GM18498 (cell line): ENCODE results near the gene HOXB6.

Experiments
- ATAC-seq: cut with Tn5 transposase; IDR thresholded peaks from one replicate; pipeline ENCODE4 v1.9.1; 2021; ENCODE audit warnings: mild to moderate bottlenecking, moderate library complexity; ENCODE audit not compliant: unreplicated experiment

HOXB6 gene

DNA sequence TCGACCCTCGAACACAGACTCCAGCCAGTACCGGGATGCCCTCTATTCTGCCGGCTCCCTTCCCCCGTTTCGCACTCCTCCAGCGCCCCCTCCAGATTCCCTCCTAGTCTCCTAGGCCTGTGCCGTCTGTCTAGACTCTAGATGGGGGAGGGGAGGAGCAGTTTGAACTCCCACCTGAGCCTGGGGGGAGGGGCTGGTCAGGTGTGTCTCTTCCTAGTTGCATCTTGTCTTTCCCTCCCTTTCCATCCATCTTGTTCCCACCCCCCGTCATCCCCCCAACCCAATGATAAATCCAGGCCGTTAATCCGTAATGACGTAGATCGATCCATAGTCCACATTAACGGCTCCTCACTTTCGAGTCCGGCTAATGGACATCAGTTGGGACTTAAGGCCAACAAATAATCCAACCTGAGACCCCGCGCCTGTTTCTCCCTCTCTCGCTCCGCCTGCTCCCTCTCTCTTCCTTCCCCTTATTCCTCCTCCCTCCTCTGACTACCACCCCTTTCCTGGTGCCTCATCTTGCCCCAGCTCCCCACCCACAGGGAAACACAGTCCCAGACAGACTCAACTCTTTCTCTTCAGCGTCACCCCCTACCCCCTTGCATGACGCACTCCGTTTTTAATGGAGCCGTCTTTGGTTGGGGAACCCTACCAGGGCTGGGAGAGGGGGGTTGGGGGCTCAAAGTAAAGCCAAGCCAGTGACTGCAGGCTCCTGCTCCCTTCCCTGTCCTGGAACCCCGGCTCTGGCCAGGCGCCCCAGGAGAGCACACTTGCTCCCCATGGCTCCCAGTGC is 7.9 kb downstream of the HOXB6 start:
- ATAC-seq = no peak

GRCh38 chr17:48596000-48596734 is 8.6 kb downstream of the HOXB6 start:
- no peak for ATAC-seq

GRCh38 chr17:48595278-48595999 is 9.3 kb downstream of the HOXB6 start:
- no peak for ATAC-seq

DNA sequence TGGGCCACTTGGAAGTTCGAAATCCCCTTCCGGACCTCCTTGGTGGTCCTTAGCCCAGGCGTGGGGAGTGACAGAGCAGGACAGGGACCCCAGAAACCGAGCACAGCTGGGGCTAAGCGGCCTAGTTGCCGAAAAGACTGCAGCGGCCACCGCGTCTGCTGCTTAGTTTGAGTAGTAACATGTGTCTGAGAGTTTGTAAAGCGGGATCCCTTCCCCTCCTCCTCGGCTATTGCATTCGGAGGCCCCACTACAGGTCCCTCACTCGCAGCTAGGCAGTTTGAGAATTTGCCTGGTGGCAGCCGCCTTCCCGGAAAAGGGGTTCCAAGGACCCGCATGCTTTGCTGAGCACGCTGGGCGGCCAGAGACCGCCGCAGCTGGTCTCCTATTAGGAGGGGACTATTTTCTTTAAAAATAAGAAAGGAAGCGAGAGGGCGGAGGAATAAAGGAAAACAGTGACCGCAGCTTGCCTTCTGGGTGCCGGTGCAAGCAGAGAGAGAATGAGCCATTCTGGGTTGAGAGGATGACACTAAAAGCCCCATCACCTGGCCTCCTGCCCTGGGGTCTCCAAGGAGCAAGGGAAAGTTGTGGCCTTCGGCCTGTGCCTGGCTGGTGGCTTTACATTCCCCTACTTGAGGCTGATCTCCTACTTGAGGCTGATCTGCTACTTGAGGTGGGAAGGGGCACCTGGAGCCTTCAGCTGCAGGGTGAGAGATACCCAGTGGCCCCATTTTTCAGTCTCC is 10.1 kb downstream of the HOXB6 start:
- no peak for ATAC-seq

DNA sequence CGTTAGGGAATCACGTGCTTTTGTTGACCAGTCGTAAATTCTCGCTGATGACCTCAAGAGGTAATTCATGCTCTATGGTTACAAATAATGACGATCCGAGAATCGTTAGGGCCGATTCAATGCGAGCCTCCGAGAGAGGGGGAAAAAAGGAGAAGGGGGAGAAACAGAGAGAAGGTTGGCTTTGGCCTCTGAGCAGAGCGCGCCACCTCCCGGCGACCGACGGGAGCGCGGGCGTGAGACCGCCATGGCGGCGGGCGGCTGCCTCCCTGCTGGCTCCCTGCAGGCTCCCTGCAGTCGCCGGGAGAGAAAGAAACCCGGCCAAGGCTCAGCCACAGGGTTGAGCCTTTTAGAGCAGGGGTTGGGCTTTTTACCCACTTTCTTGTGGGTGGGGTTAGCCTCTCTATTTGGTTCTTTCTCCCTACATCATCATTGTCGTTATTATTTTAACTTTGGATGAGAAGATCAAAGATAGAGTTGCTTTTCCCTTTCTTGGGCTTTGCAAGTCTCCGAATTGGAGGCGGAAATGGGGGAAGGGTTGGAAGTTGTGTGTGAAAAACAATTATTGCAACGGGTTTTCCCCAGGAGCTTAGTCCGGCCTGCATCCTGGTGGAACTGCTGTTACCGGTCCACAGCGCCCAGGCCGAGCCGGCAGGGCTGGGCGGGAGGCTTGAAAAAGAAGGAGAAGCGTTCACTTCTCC is 10.8 kb downstream of the HOXB6 start:
- no peak for ATAC-seq

- ATAC-seq = no peak
These were observed 11.5 kb downstream of the HOXB6 start, which contains the start of gene HOXB5 for GRCh38 chr17:48593126-48593829. Gene HOXB5, minus strand, starts transcription at chr17:48593779. Its CDS starts 97 bp downstream, at chr17:48593682.

- ATAC-seq = no peak
These were observed 12.2 kb downstream of the HOXB6 start for GRCh38 chr17:48592577-48592976.

DNA sequence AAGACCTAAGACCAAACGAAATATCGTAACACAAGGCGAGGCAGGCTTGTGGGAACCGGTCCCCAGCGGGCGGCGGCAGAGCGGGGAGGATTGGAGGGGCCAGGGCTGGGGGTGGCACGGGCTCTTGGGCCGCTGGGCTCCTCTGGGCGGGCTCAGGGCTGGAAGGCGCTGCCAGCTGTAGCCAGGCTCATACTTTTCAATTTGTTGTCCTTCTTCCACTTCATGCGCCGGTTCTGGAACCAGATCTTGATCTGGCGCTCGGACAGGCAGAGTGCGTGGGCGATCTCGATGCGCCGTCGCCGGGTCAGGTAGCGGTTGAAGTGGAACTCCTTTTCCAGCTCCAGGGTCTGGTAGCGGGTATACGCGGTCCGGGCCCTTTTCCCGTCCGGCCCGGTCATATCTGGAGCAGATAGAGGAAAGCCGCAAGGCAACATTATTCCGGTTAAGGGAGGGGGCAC is 12.7 kb downstream of the HOXB6 start:
- no peak for ATAC-seq

DNA sequence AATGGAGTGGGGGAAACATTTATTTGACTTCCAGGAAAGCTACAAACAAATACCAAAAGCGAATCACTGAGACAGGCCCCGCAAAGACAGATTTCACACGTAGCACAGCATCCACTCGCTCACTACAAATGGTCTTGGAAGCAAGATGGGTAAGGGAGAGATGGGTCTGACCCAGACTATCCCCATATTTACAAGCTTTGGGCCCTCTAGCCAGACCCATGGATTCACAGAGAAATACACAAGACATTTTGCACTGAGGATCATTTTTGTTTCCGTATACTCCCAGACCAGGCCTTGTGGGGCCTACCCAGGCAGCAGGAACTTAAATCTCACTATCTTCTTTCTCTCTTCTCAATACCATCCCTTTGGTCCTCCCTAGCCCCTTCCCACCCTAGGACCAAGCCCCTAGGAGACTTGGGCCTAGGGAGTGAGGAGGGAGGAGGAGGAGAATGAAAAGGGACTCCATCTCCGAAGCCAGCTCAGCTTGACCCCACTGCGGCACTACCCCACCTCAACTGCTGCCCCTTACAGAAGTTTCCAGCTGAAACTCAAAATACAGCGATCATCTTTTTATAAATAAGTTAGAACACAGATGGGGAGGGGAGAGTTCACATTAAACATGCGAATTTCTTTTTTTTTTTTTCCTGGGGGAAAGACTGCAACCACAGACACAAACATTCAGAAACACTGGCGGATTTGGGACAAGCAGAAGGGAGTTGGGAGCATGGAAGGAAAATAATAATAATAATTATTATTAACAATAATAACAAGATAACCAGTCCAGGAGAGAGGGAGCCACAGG is 13.3 kb downstream of the HOXB6 start:
- ATAC-seq = no peak

DNA sequence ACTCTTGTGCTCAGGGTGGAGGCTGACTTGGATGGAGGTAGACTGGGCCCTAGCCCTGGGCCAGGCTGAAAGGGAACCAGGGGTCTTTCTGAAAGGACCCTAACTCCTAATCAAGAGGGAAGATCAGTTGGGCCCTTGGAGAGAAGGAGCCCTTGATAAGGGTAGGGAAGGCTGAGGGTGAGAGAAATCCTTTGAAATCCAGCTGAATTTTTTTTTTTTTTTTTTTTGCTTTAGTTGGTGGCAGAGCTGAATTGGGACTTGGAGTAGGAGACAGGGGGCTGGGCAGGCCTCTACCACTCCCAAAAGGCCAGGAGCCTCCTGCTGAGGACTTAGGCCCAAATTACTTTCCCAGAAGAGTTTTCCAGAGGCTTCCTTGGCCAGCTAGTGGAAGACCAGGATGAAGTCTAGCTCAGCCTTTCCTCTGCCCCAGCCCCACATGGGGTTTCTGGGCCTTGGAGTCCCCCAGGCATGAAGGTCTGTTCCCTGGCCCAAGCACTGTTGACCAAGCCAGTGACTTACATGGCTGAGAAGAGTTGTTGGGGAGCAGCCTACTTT is 14.1 kb downstream of the HOXB6 start:
- no peak for ATAC-seq

DNA sequence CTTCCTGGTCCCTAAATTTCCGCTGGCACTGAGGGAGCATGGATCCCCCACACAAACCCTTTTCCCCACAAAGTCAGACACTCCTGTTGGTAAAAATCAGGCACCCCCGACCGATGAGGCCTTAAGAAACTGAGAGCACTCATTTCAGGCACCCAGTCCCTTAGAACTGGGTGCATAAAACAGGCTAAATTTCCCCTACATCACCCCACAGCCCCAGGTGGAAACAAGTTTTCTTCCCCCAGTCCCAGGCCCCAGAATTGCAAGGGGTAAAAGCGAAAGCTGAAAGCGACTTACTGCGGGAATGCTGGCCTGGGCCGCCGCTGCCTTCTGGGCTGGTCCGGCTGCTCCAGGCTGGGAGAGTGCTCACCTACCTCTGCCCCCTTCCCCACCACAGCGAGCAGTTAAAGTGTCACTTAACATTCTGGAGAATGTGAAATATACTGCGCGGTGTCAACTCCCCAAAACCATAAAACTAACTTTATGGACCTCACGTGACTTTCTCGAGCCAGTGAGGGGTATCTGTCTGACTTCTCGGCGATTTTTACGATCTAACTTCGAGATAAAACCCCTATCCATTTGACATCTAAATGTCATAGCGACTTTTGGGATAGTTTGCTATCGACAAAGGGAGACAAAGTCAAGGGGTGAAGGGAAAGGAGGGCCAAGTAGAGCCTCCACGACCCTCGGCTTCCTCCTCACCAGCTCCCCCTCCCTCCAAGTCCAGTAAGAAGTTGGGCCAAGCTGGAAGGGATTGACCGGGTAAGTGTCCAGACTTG is 14.8 kb downstream of the HOXB6 start, which contains the start of gene HOXB3:
Gene HOXB3 (minus strand): TSS at position 411 of the 776 bp plus-strand sequence. CDS start 37,767 bp downstream, outside the sequence.
- ATAC-seq = no peak

GRCh38 chr17:48589060-48589830 is 15.5 kb downstream of the HOXB6 start:
- no peak for ATAC-seq

DNA sequence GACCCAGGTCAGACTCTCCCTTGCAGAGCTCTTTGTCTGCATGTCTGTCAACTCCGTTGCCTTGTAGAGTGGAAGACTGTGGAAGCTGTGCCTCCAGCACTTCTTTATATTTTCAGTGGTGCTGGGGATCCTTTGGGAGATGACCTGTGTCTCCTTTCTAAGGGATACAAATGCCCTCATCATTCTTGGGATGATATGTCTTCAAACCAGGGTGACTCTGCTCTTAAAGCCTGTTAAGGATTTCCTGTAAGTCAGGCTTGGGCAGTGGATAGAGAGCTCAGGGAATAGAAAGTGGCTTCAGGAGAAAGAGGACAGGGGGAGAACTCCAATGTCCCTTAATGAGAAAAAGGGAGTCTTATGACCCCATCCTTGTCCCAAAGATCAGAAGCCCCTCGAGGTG is 16.3 kb downstream of the HOXB6 start:
- no peak for ATAC-seq

GRCh38 chr17:48588074-48588415 is 16.7 kb downstream of the HOXB6 start:
- ATAC-seq = no peak

GRCh38 chr17:48587276-48588073 is 17.3 kb downstream of the HOXB6 start:
- no peak for ATAC-seq
